H1 (cell line): ENCODE results near the gene CDYL. TPM values are rescaled to one million over a fixed set of nuclear protein-coding genes. Genes with fewer than 3 reads are reported as not detected.

Experiments used
- CTCF ChIA-PET: fragments of 300-600 bp; sonication (Branson Sonifier 250); formaldehyde crosslinking; loops from one replicate; lab custom pipeline; 2021; ENCODE audit not compliant: partially characterized antibody; lab: Charles Lee
- POLR2A ChIA-PET: fragments of 300-600 bp; sonication (Branson Sonifier 250); formaldehyde crosslinking; loops from one replicate; lab custom pipeline; 2021; ENCODE audit warnings: inconsistent platforms; ENCODE audit not compliant: partially characterized antibody; lab: Charles Lee
- DNase-seq, 2 experiments: peaks; one replicate each; pipeline versions ENCODE4 v3.0.0 to v3.0.0-alpha.2; 2010 to 2022; ENCODE audit warnings: low spot score in 2 of 2, low read depth in 1 of 2, mixed read lengths in 1 of 2
- FAIRE-seq: peaks from 2 replicates; lab custom pipeline; 2011; peaks lifted over from hg19 to GRCh38; lab: Jason Lieb, UNC
- H2AFZ ChIP-seq: 2 replicates; pipeline ENCODE4 v1.8.1; 2012; ENCODE audit warnings: low read length, inconsistent platforms
- H2AK5ac ChIP-seq: 2 replicates; pipeline ENCODE4 v1.6.1; 2013; ENCODE audit warnings: low read depth, low read length
- H2BK120ac ChIP-seq: replicated peaks from 2 replicates; pipeline ENCODE3; 2013; ENCODE audit warnings: low read depth, low read length, inconsistent platforms
- H2BK12ac ChIP-seq: 2 replicates; pipeline ENCODE4 v1.6.1; 2013; ENCODE audit warnings: low read depth, low read length
- H2BK15ac ChIP-seq: 2 replicates; pipeline ENCODE4 v1.6.1; 2013; ENCODE audit warnings: low read length
- H2BK20ac ChIP-seq: 2 replicates; pipeline ENCODE4 v1.6.1; 2013; ENCODE audit warnings: low read length
- H2BK5ac ChIP-seq: 2 replicates; pipeline ENCODE4 v1.6.1; 2013; ENCODE audit warnings: low read depth, low read length
- H3K14ac ChIP-seq: 2 replicates; pipeline ENCODE4 v1.6.1; 2013; ENCODE audit warnings: inconsistent platforms; ENCODE audit not compliant: insufficient read length
- H3K18ac ChIP-seq: 2 replicates; pipeline ENCODE4 v1.6.1; 2013; ENCODE audit warnings: low read length; ENCODE audit errors: extremely low read depth
- H3K23ac ChIP-seq: 2 replicates; pipeline ENCODE4 v1.6.1; 2013; ENCODE audit warnings: inconsistent platforms; ENCODE audit not compliant: insufficient read length
- H3K23me2 ChIP-seq: 2 replicates; pipeline ENCODE4 v1.6.1; 2013; ENCODE audit warnings: low read depth, low read length
- H3K27ac ChIP-seq: 2 replicates; pipeline ENCODE4 v1.6.1; 2011; ENCODE audit warnings: low read depth, low read length, inconsistent platforms
- H3K27me3 ChIP-seq, 4 experiments: replicated peaks in 1 of 4; 1 replicate in 1 of 4; 2 replicates in 3 of 4; pipeline versions ENCODE4 v1.6.1 to v1.8.1; 2011 to 2013; ENCODE audit warnings: low read length in 3 of 4, mild to moderate bottlenecking in 3 of 4, inconsistent platforms in 2 of 4, mixed read lengths in 2 of 4, moderate library complexity in 1 of 4; ENCODE audit not compliant: control insufficient read depth in 3 of 4, insufficient read depth in 3 of 4; ENCODE audit errors: extremely low read depth in 1 of 4
- H3K36me3 ChIP-seq, 4 experiments: 2 replicates each; pipeline versions ENCODE4 v1.6.1 to v1.8.1; 2011 to 2013; ENCODE audit warnings: mild to moderate bottlenecking in 4 of 4, low read length in 3 of 4, moderate library complexity in 2 of 4, control low read depth in 1 of 4, inconsistent platforms in 1 of 4; ENCODE audit not compliant: insufficient read depth in 4 of 4, control insufficient read depth in 2 of 4
- H3K4ac ChIP-seq: replicated peaks from 2 replicates; pipeline ENCODE3; 2013; ENCODE audit warnings: low read length, low read depth, mixed read lengths, inconsistent platforms; ENCODE audit not compliant: insufficient read length
- H3K4me1 ChIP-seq, 4 experiments: replicated peaks in 1 of 4; 1 replicate in 1 of 4; 2 replicates in 3 of 4; pipeline versions ENCODE4 v1.6.1 to v1.8.1; 2011 to 2013; ENCODE audit warnings: low read length in 3 of 4, inconsistent platforms in 2 of 4, mixed read lengths in 1 of 4; ENCODE audit not compliant: insufficient read depth in 4 of 4, control insufficient read depth in 3 of 4
- H3K4me2 ChIP-seq, 2 experiments: 2 replicates each; pipeline versions ENCODE4 v1.6.1 to v1.8.1; 2011 to 2013; ENCODE audit warnings: low read depth in 2 of 2, low read length in 2 of 2, control low read depth in 1 of 2, inconsistent platforms in 1 of 2, mild to moderate bottlenecking in 1 of 2; ENCODE audit not compliant: insufficient read depth in 1 of 2
- H3K4me3 ChIP-seq, 4 experiments: fragments of 200-600, 300-600 bp in 1 of 4; sonication (generic), shearing (Covaris generic), sonication (Bioruptor Twin) in 1 of 4; 2 replicates each; pipeline versions ENCODE4 v1.5.1 to v1.8.1; 2011 to 2016; ENCODE audit warnings: low read length in 4 of 4, low read depth in 3 of 4, control low read depth in 2 of 4, inconsistent platforms in 2 of 4, mild to moderate bottlenecking in 2 of 4, mixed read lengths in 1 of 4, moderate library complexity in 1 of 4; ENCODE audit not compliant: insufficient read depth in 2 of 4; ENCODE audit errors: extremely low read depth in 1 of 4
- H3K56ac ChIP-seq: replicated peaks from 2 replicates; pipeline ENCODE3; 2013; ENCODE audit warnings: low read depth, mild to moderate bottlenecking, mixed read lengths, low read length, inconsistent platforms; ENCODE audit not compliant: insufficient read length
- H3K79me1 ChIP-seq: 2 replicates; pipeline ENCODE4 v1.6.1; 2013; ENCODE audit warnings: low read depth, low read length, control low read depth
- H3K79me2 ChIP-seq, 2 experiments: 2 replicates each; pipeline versions ENCODE4 v1.6.1 to v1.8.1; 2012 to 2013; ENCODE audit warnings: low read length in 2 of 2, mild to moderate bottlenecking in 2 of 2, inconsistent platforms in 1 of 2; ENCODE audit not compliant: insufficient read depth in 2 of 2, control insufficient read depth in 1 of 2
- H3K9ac ChIP-seq, 4 experiments: replicated peaks in 1 of 4; 1 replicate in 1 of 4; 2 replicates in 3 of 4; pipeline versions ENCODE4 v1.6.1 to v1.8.1; 2011 to 2013; ENCODE audit warnings: low read depth in 3 of 4, low read length in 3 of 4, control low read depth in 2 of 4, mild to moderate bottlenecking in 2 of 4, moderate library complexity in 2 of 4, inconsistent platforms in 1 of 4; ENCODE audit errors: extremely low read depth in 1 of 4
- H3K9me3 ChIP-seq, 2 experiments: 2 replicates each; pipeline versions ENCODE4 v1.6.1 to v1.8.1; 2012 to 2013; ENCODE audit warnings: mild to moderate bottlenecking in 2 of 2, moderate library complexity in 2 of 2, control low read depth in 1 of 2, inconsistent platforms in 1 of 2, low read depth in 1 of 2, low read length in 1 of 2, mixed read lengths in 1 of 2; ENCODE audit not compliant: insufficient read depth in 2 of 2
- H4K20me1 ChIP-seq, 2 experiments: replicated peaks in 1 of 2; 2 replicates each; pipeline versions ENCODE3 to v1.8.1; 2011 to 2013; ENCODE audit warnings: inconsistent platforms in 2 of 2, low read length in 2 of 2, mild to moderate bottlenecking in 1 of 2; ENCODE audit not compliant: insufficient read depth in 2 of 2, control insufficient read depth in 1 of 2
- H4K5ac ChIP-seq: 2 replicates; pipeline ENCODE4 v1.6.1; 2013; ENCODE audit warnings: low read length, low read depth, mixed read lengths, inconsistent platforms; ENCODE audit not compliant: insufficient read length
- H4K8ac ChIP-seq: 2 replicates; pipeline ENCODE4 v1.8.0; 2013; ENCODE audit warnings: mild to moderate bottlenecking, moderate library complexity, low read length, inconsistent platforms; ENCODE audit not compliant: insufficient read depth; ENCODE audit errors: extremely low read depth
- H4K91ac ChIP-seq: replicated peaks from 2 replicates; pipeline ENCODE3; 2013; ENCODE audit warnings: low read length, mixed read lengths, inconsistent platforms; ENCODE audit not compliant: insufficient read length
- HDAC6 ChIP-seq: IDR thresholded peaks from one replicate; pipeline ENCODE4 v1.7.1; 2012; ENCODE audit warnings: low read depth, mild to moderate bottlenecking, inconsistent platforms, low read length, moderate library complexity
- KDM1A ChIP-seq: fragments of 200-600, 300-600 bp; sonication (generic); IDR thresholded peaks from 2 replicates; pipeline ENCODE4 v1.7.1; 2016; ENCODE audit warnings: mild to moderate bottlenecking, low read length, borderline replicate concordance
- POU5F1 ChIP-seq: IDR thresholded peaks from 2 replicates; pipeline ENCODE4 v1.6.1; 2011; ENCODE audit warnings: low read depth, mild to moderate bottlenecking, low read length, moderate library complexity
- RAD21 ChIP-seq, 2 experiments: IDR thresholded peaks in 1 of 2; conservative IDR thresholded peaks in 1 of 2; 2 replicates each; pipeline ENCODE4 v1.6.1; 2011; ENCODE audit warnings: low read depth in 2 of 2, low read length in 2 of 2, improper control_type of control experiment in 1 of 2, inconsistent platforms in 1 of 2, mild to moderate bottlenecking in 1 of 2, moderate library complexity in 1 of 2
- SP2 ChIP-seq: IDR thresholded peaks from 2 replicates; pipeline ENCODE4 v1.6.1; 2012; ENCODE audit warnings: mild to moderate bottlenecking, low read length, inconsistent platforms
- WGBS, 2 experiments: shearing (Covaris generic) in 1 of 2; methylation state at CpG; one replicate each; pipeline versions ENCODE4 v1.1.6 to v1.1.7; 2013 to 2015; ENCODE audit warnings: low lambda C conversion rate in 2 of 2, mixed read lengths in 2 of 2, inconsistent platforms in 1 of 2, low coverage in 1 of 2, missing lambda C conversion rate in 1 of 2; ENCODE audit not compliant: insufficient replicate concordance in 2 of 2, insufficient coverage in 1 of 2, insufficient read length in 1 of 2; ENCODE audit errors: extremely low coverage in 1 of 2, missing lambda C conversion rate in 1 of 2; 5-methylcytosine and 5-hydroxymethylcytosine counted together
- polyA plus RNA-seq, 7 experiments: library from polyadenylated mRNA; depleted of rRNA in 3 of 7; stranded (reverse) in 5 of 7; unstranded in 2 of 7; fragments of >200 nt in 5 of 7; fragments of 200-250 nt in 2 of 7; gene quantifications; 1 replicate in 5 of 7; 2 replicates in 1 of 7; 4 replicates in 1 of 7; pipeline versions ENCODE4 v1.2.1 to v1.2.3, GENCODE V29; 2011 to 2013; ENCODE audit warnings: missing spikeins in 2 of 7, mixed read lengths in 2 of 7
- total RNA-seq: library from RNA; stranded (reverse); fragmentation: NEBNext Ultra II Directional; extraction: Animal tissue kit (Norgen Biotek cat#: 25700); gene quantifications from 2 replicates; pipeline ENCODE4 v1.2.1, GENCODE V29; 2021

Gene CDYL
- total and polyA plus RNA-seq, 2 of the 8 experiments (the other 6 are each of a cell fraction or from before 2014, with no cell fraction given) = 56.4 to 119 TPM

- H2BK120ac ChIP-seq = no peak overlapping the region
- no peak overlapping the region for H2BK5ac ChIP-seq
- no peak overlapping the region for H3K56ac ChIP-seq
- no peak overlapping the region for H2BK15ac ChIP-seq
- no peaks in the 10 kb centered on the region for H3K9me3 ChIP-seq
- peak overlapping the region in 1 of 2 experiments; percentile 12; a peak in 2 of 4 replicates for H3K4me2 ChIP-seq
- H3K23me2 ChIP-seq = no peaks in the 10 kb centered on the region; the same call in 1 of the 2 replicates
- no peak overlapping the region for H4K91ac ChIP-seq
- POLR2A ChIA-PET = interaction anchor here (1.6 kb wide), 1 partner anchor 32 kb away, joined by 4 read pairs; no protein-coding TSS in a partner anchor
- TF ChIP-seq RAD21 (IDR thresholded peaks at IDR 0.05 in 1 of 2, conservative IDR thresholded peaks at IDR 0.05 in 1 of 2; ENCODE audit: low read depth in 2 of 2, low read length in 2 of 2) (no peak; a peak in 1 of 4 replicates), POU5F1 (0 out of 2 replicates have a peak, but pooled peaks have one; percentile 52), HDAC6 (no peak), SP2 (no peak), KDM1A (peak; percentile 10; the same call in 1 of the 2 replicates)
- no peak overlapping the region for H3K4me3 ChIP-seq
- H3K18ac ChIP-seq = no peak overlapping the region
- H2AK5ac ChIP-seq = no peak overlapping the region
- H3K79me2 ChIP-seq = peaks cover 3 to 96% of the 10 kb centered on the region in 2 experiments; a peak in 3 of 4 replicates
- CTCF ChIA-PET = interaction anchor here (0.6 to 1.2 kb wide), 4 partner anchors 10 to 689 kb away, joined by 3 to 5 read pairs (median 3); no protein-coding TSS in a partner anchor
- H3K4me1 ChIP-seq = peaks cover 2 to 23% (median 20%) of the 10 kb centered on the region in 4 experiments; a peak in 6 of 7 replicates
- no peaks in the 10 kb centered on the region for H3K36me3 ChIP-seq
- no peak overlapping the region for H2BK12ac ChIP-seq
- H3K4ac ChIP-seq = no peak overlapping the region
- peaks cover 12% of the 10 kb centered on the region for H3K79me1 ChIP-seq
- H4K5ac ChIP-seq = no peak overlapping the region
- peak in 1 of 2 experiments; percentile 56 for DNase-seq
- no peak for FAIRE-seq
- no peak overlapping the region for H3K14ac ChIP-seq
- H4K8ac ChIP-seq = no peak overlapping the region
- H3K27me3 ChIP-seq = no peaks in the 10 kb centered on the region
- 24% methylated on average over 12 of the region's 12 CpGs; no CpG with 5 or more reads in 1 of the 2 experiments for WGBS, 2 experiments
- H4K20me1 ChIP-seq = peaks cover 20 to 25% of the 10 kb centered on the region in 2 experiments
- H2BK20ac ChIP-seq = no peak overlapping the region
- no peak overlapping the region for H3K27ac ChIP-seq
- no peak overlapping the region for H3K9ac ChIP-seq
- no peak overlapping the region for H2AFZ ChIP-seq
- H3K23ac ChIP-seq = no peak overlapping the region
Observed at GRCh38 chr6:4925580-4925979, 149.4 kb downstream of the CDYL start.
